D341Med (cell line): ENCODE results near the gene TTC5.
"Not testable (repeated sequence)": the region's sequence is repeated elsewhere in the genome, so short reads cannot be mapped to it uniquely, and the experiment has no call there.

ENCODE experiments used
- DNase-seq: peaks from one replicate; pipeline ENCODE4 v3.0.0; 2012; ENCODE audit warnings: low spot score

Gene TTC5

DNA sequence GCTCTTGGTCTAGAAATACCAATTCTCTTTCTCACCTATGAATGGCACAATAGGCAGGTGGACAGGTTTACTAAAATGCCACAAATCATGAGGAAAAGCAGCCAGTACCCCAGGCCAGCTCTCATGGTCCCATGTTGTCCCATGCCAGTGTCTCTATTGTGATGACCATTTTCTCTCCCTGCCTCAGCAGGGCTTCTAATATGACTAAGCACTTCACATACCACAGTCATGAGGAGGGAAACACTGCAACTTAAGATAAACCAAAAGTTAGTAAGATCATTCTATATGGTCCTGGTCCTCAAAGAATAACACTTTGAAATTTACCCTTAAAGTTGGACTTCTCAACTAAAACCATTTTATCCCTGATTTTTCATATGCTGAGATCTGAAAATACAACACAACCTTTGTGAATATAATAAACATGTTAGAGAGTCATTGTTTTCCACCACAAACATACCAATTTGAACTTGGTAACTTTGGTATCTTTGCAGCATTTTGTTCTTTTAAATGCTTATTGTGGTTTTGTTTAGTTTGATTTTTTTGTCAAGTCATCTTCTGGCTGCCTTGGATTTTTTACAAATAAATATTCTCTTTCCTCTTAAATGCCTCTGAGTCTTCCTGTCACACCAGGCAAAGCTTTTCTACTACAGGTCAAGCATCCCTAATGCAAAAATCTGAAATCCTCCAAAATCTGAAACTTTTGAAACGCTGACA, 3.6 kb downstream of the TTC5 start:
- DNase-seq = no peak

GRCh38 chr14:20295067-20295466, 10.7 kb downstream of the TTC5 start:
- DNase-seq = no peak

DNA sequence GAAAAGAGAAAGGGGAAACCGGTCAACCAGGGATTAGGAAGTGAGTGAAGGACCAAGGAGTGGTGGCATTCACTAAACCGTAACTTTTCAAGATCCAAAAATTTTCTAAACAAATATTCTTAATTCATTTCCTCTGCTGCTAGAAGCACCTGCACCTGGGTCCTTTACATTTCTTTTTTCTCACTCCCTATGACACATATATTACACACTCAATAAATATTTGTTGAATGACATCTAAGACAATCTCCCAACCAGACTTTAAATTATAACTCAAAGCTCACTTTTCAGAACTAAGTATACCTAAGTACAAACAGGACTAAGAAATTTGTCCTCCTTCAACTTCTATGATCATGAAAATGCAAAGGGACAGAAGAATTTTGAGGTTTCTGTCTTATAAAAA, 11.1 kb downstream of the TTC5 start:
- DNase-seq = no peak

- DNase-seq = not testable (repeated sequence)
Observed at GRCh38 chr14:20281998-20282397, 23.8 kb downstream of the TTC5 start.

GRCh38 chr14:20280265-20280664, 25.5 kb downstream of the TTC5 start:
- DNase-seq = not testable (repeated sequence)

DNA sequence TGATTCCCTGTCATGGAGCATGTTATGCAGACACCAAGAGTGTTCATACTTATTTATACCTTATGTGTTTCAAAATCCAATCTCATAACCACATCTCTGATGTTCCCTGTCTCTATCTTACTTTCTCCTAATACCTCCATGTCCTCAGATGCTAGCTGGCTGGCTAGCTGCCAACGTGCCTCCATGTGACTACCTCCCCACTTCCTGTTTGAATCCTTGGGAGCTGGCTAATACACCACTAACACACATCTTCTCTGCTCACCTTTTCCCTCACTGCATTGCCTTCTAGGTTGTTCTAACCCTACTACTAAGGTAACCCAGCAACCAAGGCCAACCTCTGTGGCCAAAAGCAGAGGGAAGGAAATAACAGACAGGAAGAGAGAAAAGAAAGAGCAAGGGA, 27.3 kb downstream of the TTC5 start:
- no peak for DNase-seq

DNA sequence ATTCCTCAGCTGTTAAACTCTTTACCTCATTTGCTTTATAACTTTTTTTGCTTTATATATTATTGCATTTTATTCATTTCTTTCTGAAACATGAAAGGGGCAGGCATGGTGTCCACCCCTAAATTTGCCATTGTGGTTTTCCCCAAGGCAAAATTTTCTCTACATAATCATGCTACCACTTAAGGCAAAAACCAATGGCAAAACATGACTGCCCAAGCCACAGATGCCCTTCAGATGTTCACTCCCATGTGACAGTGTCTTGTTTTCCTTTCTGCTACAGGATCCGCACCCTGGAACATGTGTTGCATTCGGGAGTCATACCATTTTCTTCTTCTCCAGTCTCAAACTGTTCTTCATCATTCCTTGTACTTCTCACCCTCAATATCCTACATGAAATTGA, 28.3 kb downstream of the TTC5 start:
- no peak for DNase-seq

DNA sequence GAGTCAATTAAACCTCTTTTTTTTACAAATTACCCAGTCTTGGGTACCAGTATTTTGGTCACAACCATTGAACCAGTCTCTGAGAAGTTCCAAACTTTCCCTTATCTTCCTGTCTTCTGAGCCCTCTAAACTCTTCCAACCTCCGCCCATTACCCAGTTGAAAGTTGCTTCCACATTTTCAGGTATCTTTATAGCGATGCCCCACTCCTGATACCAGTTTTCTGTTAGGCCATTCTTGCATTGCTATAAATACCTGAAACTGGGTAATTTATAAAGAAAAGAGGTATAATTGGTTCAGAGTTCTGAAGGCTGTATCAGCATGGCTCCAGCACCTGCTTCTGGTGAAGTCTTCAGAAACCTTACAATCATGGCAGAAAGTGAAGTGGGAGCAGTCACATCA, 31.7 kb downstream of the TTC5 start:
- DNase-seq = no peak

DNA sequence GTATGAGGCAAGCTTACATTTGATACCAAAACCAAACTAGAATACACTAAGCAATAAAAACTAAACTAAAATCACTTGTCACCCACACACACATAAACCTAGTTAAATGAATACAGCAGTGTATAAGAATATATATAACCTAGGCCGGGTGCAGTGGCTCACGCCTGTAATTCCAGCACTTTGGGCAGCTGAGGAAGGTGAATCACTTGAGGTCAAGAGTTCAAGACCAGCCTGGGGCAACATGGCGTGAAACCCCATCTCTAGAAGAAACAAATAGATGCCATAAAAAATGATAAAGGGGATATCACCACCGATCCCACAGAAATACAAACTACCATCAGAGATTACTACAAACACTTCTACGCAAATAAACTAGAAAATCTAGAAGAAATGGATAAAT, 41.4 kb downstream of the TTC5 start:
- not testable (repeated sequence) for DNase-seq

GRCh38 chr14:20262642-20263128, 43.1 kb downstream of the TTC5 start:
- no peak for DNase-seq

GRCh38 chr14:20247646-20248246, 58.0 kb downstream of the TTC5 start:
- no peak for DNase-seq
